ENCODE data around the gene NKAIN1.

GRCh38 chr1:31258581-31258980 lies 18.9 kb upstream of the NKAIN1 start:
- no peak for TF ChIP-seq CTCF (conservative IDR thresholded peaks at IDR 0.05; ENCODE audit: low read depth, low read length)
- no peak for TF ChIP-seq EZH2 (IDR thresholded peaks at IDR 0.05; ENCODE audit: borderline replicate concordance, low read depth, low read length, poor library complexity, severe bottlenecking)

Data from A673 (cell line).